Stimulated activated naive CD4-positive, alpha-beta T cell (primary cell): Measurements from ENCODE around the gene DCP2.

Source experiments
- DNase-seq, 6 experiments: peaks; one replicate each; lab custom pipeline; 2025; lab: John Stamatoyannopoulos, UW

Gene DCP2

GRCh38 chr5:113067635-113068344 lies 91.2 kb downstream of the DCP2 start:
- DNase-seq: no peak

GRCh38 chr5:113068559-113068958 lies 92.0 kb downstream of the DCP2 start:
- DNase-seq: no peak
